Stimulated activated CD4-positive, alpha-beta T cell treated with anti-CD3 and anti-CD28 coated beads, Interleukin-12 subunit alpha, Interleukin-12 subunit beta, amount 100 ng/mL, for 24 hours (primary cell): Measurements from ENCODE around the gene CD300LF.

Source experiments
- DNase-seq, 2 experiments: peaks; one replicate each; pipeline ENCODE4 v3.0.0-alpha.2; 2020; ENCODE audit warnings: low read depth in 2 of 2

CD300LF gene

GRCh38 chr17:74712756-74713155, at the start of gene CD300LF:
CD300LF (minus strand) TSS chr17:74712923; CDS start chr17:74712866, 57 bp downstream.
- no peak for DNase-seq

- no peak for DNase-seq
These were observed 49.2 kb upstream of the CD300LF start for GRCh38 chr17:74761931-74762330.

DNA sequence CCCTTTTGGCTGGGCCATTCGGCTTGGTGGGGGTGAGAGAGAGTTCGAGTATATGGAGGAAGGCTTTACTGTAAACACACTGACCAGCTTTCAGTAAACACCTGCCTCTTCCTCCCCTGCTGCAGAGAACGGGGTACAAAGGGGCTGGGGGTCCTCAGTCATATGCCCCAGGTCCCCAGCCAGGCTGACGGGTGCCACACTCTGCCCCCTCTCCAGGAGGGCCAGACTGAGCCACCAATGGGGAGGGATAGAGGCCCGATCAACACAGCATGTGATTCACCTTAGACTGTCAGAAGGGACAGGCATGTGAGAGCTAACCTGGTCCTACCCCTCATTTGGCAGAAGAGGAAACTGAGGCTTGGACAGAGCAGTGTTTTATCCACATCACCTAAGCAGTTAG, 48.7 kb upstream of the CD300LF start:
- no peak for DNase-seq

GRCh38 chr17:74760404-74761105, 47.8 kb upstream of the CD300LF start:
- no peak for DNase-seq

GRCh38 chr17:74759941-74760340, 47.2 kb upstream of the CD300LF start:
- DNase-seq: no peak

GRCh38 chr17:74759243-74759801, 46.6 kb upstream of the CD300LF start:
- no peak for DNase-seq

DNA sequence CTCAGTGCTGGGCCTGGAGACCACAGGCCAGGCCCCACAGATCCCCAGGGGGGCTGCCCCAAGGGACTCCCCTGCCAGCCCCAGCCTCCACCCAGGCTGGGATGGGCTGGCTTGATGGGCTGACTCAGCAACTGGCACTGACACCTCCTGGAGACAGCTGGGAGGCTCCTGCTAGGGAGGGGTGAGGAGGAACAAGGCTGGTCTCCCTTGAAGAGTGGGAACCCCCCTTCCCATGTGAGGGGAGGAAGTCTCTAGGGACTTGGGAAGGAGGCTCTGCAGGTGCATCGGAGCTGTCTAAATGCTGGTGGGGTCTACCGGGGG, 46.1 kb upstream of the CD300LF start:
- DNase-seq: no peak

GRCh38 chr17:74757931-74758847, 45.5 kb upstream of the CD300LF start:
- DNase-seq: no peak

DNA sequence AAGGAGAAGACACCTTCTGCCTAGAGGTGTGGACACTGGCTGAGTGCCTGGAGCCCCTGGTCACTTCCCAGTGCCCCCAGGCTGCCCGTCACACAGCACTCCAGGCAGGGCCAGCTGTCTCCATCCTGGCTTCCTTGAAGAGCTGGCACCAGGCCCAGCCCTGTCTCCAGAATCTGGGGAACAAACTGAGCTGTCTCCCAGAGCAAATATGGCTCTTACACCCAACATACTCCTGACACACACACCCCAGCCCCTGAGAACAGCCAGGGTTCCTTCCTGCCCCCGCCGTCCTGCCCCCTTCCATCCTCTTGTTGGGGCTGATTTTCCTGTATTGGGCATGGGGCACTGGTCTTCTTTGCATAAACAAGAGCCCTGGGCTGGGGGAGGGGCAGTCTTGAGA, 44.8 kb upstream of the CD300LF start:
- DNase-seq: no peak

DNA sequence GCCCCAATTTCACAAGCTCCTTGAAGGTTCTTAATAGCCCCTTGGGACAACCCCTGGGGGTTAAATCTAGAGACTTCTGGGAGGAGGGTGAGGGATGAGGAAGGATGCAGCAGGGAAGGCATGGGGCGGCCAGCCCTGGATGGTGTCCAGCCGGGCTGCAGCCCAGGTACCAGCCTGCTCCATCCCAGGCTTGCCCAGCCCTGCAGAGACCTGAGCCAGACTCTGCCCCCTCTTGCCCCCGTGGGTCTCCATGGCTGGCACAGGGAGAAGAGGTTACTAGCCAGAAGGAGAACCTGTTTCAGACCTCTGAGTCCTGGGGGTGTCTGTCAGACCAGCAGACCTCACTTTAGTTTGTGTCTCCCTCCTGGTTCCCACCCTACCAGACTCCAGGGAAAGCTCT, 44.2 kb upstream of the CD300LF start:
- DNase-seq: no peak

DNA sequence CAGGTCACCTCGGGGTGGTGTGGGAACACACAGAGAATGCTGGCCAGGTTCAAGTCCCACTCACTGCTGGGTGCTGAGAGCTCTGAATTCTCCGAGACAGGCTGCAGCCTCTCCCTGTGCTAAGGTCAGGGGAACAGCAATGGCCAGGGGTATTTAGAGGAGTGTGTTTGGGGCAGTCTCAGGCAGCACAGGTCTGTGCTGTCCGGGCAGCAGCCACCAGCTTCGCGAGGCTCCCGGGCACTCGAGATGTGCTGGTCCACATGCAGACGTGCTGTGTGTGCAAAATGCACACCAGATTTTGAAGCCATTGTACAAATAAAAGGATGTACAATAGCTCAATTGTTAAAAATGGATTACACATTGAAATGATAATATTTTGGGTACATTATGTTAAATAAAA, 42.8 kb upstream of the CD300LF start:
- DNase-seq: no peak

DNA sequence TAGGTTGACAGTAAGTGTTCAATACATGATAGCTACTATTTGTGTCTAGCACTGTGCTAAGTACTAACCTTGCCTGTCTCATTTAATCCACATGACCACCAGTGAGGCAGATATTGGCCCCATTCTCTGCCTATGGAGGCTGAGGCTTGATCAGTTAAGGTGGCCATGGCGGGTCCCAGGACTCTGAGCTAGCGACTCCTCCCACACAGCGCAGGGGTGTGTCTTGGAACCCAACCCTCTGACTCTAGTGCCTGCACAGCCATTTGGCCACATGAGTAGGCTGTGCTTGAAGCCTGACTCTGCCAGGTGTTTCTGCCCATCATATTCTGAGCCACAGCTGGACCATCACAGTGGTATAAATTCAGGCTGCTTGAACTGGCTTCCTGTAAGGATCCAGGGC, 42.1 kb upstream of the CD300LF start:
- DNase-seq: no peak

DNA sequence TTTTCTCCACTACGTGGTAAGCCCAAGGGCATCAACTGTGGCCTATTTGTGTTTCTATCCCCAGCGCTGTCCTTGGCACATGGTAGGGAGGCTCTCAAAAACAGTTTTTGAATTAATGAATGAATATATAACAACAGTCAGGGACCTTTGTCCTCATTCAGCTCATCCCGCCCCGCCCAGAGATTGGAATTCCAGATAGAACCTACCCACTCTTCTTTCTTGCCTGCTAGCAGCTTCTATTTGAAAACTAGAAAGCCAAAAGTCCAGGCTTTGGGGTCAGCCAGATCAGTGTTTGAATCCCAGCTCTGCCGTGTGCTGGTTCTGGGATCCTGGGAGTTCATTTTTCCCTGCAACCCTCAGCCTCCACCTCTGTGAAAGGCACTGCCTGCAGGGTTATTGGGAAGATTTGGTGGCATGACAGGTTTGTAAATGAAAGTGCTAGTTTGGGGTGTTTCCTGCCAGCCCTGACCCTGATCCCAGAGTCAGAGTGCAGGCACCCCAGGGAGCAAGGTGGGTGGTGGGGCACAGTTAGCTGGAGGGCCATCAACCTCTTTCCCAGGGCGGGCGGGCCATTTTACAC, 40.2 kb upstream of the CD300LF start:
- no peak for DNase-seq

- no peak for DNase-seq
These were observed 39.7 kb upstream of the CD300LF start for GRCh38 chr17:74752415-74752814.

DNA sequence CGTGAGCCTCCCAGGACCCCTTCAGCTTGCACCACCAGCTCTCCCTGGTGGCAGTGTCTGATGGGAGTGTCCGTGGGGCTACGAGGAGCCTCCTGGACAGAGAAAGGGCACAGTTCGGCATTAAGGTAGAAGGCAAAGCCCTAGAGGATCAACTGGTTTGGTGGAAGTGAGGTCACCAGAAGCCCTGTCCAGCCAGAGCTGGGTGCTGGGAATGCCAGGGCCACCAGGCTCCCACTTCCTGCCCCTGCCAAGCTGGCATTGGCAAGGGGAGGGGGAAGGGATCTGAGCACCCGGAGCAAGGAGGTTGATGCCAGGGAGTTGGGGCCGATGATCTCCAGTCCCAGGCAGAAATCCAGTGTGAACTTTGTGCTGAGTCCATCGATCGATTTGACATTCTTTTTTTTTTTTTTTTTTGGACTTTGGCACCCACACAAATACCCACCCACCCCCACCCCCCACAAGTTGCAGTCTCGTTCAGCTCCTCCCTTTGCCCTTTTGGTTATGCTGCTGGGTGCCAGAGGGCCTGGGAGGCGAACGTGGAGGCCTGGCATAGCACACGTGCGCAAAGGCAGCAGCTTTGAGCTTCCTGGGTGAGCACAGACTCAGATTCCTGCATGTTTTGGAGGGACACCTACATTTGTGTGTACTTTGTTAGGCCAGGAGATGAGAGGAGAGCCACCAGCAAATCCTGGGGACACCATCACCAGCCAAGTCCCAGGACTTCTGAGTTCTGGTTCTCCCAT, 37.8 kb upstream of the CD300LF start:
- DNase-seq: no peak

DNA sequence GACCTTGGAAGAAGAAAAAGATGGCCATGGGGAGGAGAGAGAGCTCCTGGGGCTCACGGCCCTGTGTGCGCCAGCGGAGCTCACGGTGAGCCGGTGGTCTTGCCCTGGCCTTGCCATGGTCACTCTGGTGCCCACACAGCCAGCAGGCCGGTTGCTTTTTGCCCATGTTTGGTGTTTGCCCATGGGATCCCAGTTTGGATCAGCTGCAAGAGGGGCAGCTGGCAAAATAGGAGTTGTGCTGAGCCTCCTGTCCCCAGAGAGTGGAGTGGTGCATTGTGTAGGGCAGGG, 37.3 kb upstream of the CD300LF start:
- no peak for DNase-seq

DNA sequence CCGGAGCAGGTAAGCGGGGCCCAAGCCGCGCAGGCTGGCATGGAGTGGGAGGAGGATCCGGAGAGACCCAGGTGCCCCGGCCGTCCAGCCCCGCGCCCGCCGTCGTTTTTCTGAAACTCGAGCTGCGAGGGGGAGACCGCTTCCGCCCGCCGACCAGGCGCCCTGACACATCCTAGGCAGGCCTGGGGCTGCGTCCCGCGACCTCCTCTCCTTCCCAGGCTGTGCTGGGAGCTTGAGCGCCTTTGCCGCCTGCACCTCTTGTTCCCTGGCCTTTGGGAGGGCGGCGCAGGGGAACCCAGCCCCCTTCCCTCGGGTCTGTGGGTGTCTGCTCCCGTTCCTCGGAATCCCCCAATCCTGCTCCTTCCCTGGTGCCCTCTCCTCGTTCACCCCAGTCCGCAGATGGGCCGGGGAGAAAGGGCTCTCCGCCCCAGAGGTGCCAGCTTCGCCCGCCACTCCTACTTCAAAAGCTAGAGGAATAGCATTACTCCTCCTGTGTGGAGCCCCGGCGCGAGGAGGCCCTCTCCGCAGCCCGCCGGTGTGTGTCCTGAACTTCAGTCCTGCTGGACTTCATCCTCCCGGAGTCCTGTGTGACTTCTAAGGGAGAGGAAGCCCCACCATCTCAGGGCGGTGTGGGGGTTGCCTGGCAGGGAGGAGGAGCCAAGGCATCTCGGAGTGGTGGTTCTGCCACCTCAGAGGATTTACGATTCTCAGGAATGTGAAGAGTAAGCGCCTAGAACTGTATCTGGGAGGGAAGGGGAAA, 36.7 kb upstream of the CD300LF start:
- DNase-seq: peak in 1 of 2 experiments; percentile 35

GRCh38 chr17:74748529-74749278, 36.0 kb upstream of the CD300LF start, which contains the start of gene NHERF1:
NHERF1 (plus strand) TSS chr17:74748628; CDS start chr17:74748847, 219 bp downstream.
- peak; percentile 86 to 91 for DNase-seq

GRCh38 chr17:74748279-74748528, 35.5 kb upstream of the CD300LF start:
- DNase-seq: no peak

GRCh38 chr17:74746922-74747321, 34.2 kb upstream of the CD300LF start:
- DNase-seq: no peak

DNA sequence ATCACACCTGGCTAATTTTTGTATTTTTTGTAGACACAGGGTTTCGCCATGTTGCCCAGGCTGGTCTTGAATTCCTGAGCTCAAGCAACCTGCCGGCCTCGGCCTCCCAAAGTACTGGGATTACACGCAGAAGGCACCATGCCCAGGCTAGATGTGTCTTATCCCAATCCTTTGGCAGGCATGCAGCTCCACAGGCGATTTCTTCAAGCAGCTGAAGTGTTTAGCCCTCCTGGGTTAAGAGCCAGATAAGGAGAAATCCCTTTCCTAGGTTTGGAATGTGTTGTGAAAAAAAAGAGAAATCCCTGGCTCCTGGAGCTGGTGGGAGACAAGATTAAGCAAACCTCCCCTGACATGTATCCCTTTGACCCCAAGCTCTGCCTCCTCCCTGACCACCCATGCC, 33.7 kb upstream of the CD300LF start:
- DNase-seq: no peak
